Duodenal mucosa (tissue), 2 donors: Measurements from ENCODE around the gene GPX6.

Experiments
- H3K27ac ChIP-seq: one replicate; pipeline ENCODE4 v1.7.0; 2013; ENCODE audit warnings: low read depth, low read length
- H3K27me3 ChIP-seq, 2 donors: one replicate each; pipeline ENCODE4 v1.7.0; 2013; ENCODE audit warnings: low read length in 2 of 2, control low read depth in 1 of 2; ENCODE audit not compliant: insufficient read depth in 2 of 2, control insufficient read depth in 1 of 2
- H3K36me3 ChIP-seq, 2 donors: one replicate each; pipeline ENCODE4 v1.7.0; 2013; ENCODE audit warnings: low read length in 2 of 2, control low read depth in 1 of 2; ENCODE audit not compliant: insufficient read depth in 2 of 2, control insufficient read depth in 1 of 2
- H3K4me1 ChIP-seq, 2 donors: one replicate each; pipeline ENCODE4 v1.7.0; 2013; ENCODE audit warnings: low read length in 2 of 2, control low read depth in 1 of 2; ENCODE audit not compliant: insufficient read depth in 2 of 2, control insufficient read depth in 1 of 2
- H3K4me3 ChIP-seq, 2 donors: one replicate each; pipeline ENCODE4 v1.7.0; 2013; ENCODE audit warnings: low read length in 2 of 2, low read depth in 1 of 2
- H3K9ac ChIP-seq, 2 donors: one replicate each; pipeline ENCODE4 v1.7.0; 2013; ENCODE audit warnings: low read length in 2 of 2, low read depth in 1 of 2
- H3K9me3 ChIP-seq, 2 donors: one replicate each; pipeline ENCODE4 v1.7.0; 2013; ENCODE audit warnings: low read length in 2 of 2, control low read depth in 1 of 2; ENCODE audit not compliant: control insufficient read depth in 1 of 2

GPX6 gene

GRCh38 chr6:28501259-28501658 is 14.3 kb downstream of the GPX6 start:
- Histone ChIP-seq H3K27ac (no peak overlapping the region), H3K4me3 (no peak overlapping the region), H3K4me1 (no peaks in the 10 kb centered on the region), H3K27me3 (no peaks in the 10 kb centered on the region), H3K36me3 (no peaks in the 10 kb centered on the region), H3K9me3 (no peaks in the 10 kb centered on the region), H3K9ac (no peak overlapping the region)

GRCh38 chr6:28497893-28498292 is 17.7 kb downstream of the GPX6 start:
- no peaks in the 10 kb centered on the region for H3K4me1 ChIP-seq
- no peaks in the 10 kb centered on the region for H3K9me3 ChIP-seq
- no peak overlapping the region for H3K4me3 ChIP-seq
- H3K27ac ChIP-seq, result no peak overlapping the region
- peaks cover 0 to 8% of the 10 kb centered on the region in 2 donors for H3K27me3 ChIP-seq
- no peaks in the 10 kb centered on the region for H3K36me3 ChIP-seq
- H3K9ac ChIP-seq, result no peak overlapping the region

- H3K36me3 ChIP-seq, result no peaks in the 10 kb centered on the region
- H3K27ac ChIP-seq, result no peak overlapping the region
- H3K9ac ChIP-seq, result no peak overlapping the region
- no peaks in the 10 kb centered on the region for H3K4me1 ChIP-seq
- no peaks in the 10 kb centered on the region for H3K9me3 ChIP-seq
- H3K4me3 ChIP-seq, result no peak overlapping the region
- H3K27me3 ChIP-seq, result peaks cover 0 to 8% of the 10 kb centered on the region in 2 donors
Measured at GRCh38 chr6:28497306-28497705, 18.3 kb downstream of the GPX6 start.

- Histone ChIP-seq H3K27ac (no peak overlapping the region), H3K4me1 (no peaks in the 10 kb centered on the region), H3K27me3 (peaks cover 0 to 8% of the 10 kb centered on the region in 2 donors), H3K36me3 (no peaks in the 10 kb centered on the region), H3K9ac (no peak overlapping the region), H3K4me3 (no peak overlapping the region), H3K9me3 (no peaks in the 10 kb centered on the region)
Measured at GRCh38 chr6:28496099-28496779, 19.4 kb downstream of the GPX6 start.

- H3K9ac ChIP-seq, result no peak overlapping the region
- no peaks in the 10 kb centered on the region for H3K36me3 ChIP-seq
- peaks cover 0 to 30% of the 10 kb centered on the region in 2 donors for H3K27me3 ChIP-seq
- no peaks in the 10 kb centered on the region for H3K9me3 ChIP-seq
- H3K4me3 ChIP-seq, result no peak overlapping the region
- no peak overlapping the region for H3K27ac ChIP-seq
- H3K4me1 ChIP-seq, result no peaks in the 10 kb centered on the region
Measured at GRCh38 chr6:28491984-28492317, 23.6 kb downstream of the GPX6 start.

- Histone ChIP-seq H3K27ac (no peak overlapping the region), H3K9ac (no peak overlapping the region)
Measured at GRCh38 chr6:28490205-28490890, 25.2 kb downstream of the GPX6 start.

GRCh38 chr6:28489366-28490204 is 26.0 kb downstream of the GPX6 start:
- Histone ChIP-seq H3K4me1 (no peaks in the 10 kb centered on the region), H3K9me3 (no peaks in the 10 kb centered on the region), H3K9ac (no peak overlapping the region), H3K36me3 (no peaks in the 10 kb centered on the region), H3K27ac (no peak overlapping the region), H3K27me3 (peaks cover 6 to 30% of the 10 kb centered on the region in 2 donors), H3K4me3 (no peak overlapping the region)

More at GRCh38 chr6:28490205-28490890, 25.2 kb downstream of the GPX6 start:
- no peak overlapping the region for H3K4me3 ChIP-seq
- H3K27me3 ChIP-seq, result peaks cover 5 to 30% of the 10 kb centered on the region in 2 donors
- no peaks in the 10 kb centered on the region for H3K9me3 ChIP-seq
- no peaks in the 10 kb centered on the region for H3K4me1 ChIP-seq
- H3K36me3 ChIP-seq, result no peaks in the 10 kb centered on the region

GRCh38 chr6:28488916-28489365 is 26.7 kb downstream of the GPX6 start:
- Histone ChIP-seq H3K27me3 (peaks cover 6 to 30% of the 10 kb centered on the region in 2 donors), H3K4me3 (no peak overlapping the region), H3K4me1 (no peaks in the 10 kb centered on the region), H3K9ac (no peak overlapping the region), H3K27ac (no peak overlapping the region), H3K9me3 (no peaks in the 10 kb centered on the region), H3K36me3 (no peaks in the 10 kb centered on the region)

- Histone ChIP-seq H3K9me3 (no peaks in the 10 kb centered on the region), H3K27me3 (peaks cover 6 to 23% of the 10 kb centered on the region in 2 donors), H3K4me3 (no peak overlapping the region), H3K36me3 (no peaks in the 10 kb centered on the region), H3K9ac (no peak overlapping the region), H3K27ac (no peak overlapping the region), H3K4me1 (no peaks in the 10 kb centered on the region)
Measured at GRCh38 chr6:28486988-28487742, 28.4 kb downstream of the GPX6 start.
